ENCODE results near the gene ZCCHC8. TPM values are rescaled to one million over a fixed set of nuclear protein-coding genes. Genes with fewer than 3 reads are reported as not detected.
"Not testable (repeated sequence)": the region's sequence is repeated elsewhere in the genome, so short reads cannot be mapped to it uniquely, and the experiment has no call there.

The ZCCHC8 gene
- polyA plus RNA-seq, 5 donors: 41.5 to 60.1 (median 47.3) TPM

DNA sequence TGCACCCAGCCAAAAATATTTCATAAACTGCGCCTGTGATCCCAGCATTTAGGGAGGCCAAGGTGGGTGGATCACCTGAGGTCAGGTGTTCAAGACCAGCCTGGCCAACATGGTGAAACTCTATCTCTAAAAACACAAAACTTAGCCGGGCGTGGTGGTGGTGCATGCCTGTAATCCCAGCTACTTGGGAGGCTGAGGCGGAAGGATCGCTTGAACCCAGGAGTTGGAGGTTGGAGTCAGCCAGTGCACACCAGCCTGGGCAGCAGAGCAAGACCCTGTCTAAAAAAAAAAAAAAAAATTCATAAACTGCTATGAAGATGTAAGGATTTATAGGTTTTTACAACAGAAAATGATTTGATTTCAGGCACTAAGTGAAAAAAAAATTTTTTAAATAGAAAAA, 71.7 kb downstream of the ZCCHC8 start:
- not testable (repeated sequence) for DNase-seq

GRCh38 chr12:122427403-122427802, 73.3 kb downstream of the ZCCHC8 start:
- no peak for DNase-seq

GRCh38 chr12:122423258-122424165, 77.2 kb downstream of the ZCCHC8 start:
- peak; percentile 17 to 35 for DNase-seq

DNA sequence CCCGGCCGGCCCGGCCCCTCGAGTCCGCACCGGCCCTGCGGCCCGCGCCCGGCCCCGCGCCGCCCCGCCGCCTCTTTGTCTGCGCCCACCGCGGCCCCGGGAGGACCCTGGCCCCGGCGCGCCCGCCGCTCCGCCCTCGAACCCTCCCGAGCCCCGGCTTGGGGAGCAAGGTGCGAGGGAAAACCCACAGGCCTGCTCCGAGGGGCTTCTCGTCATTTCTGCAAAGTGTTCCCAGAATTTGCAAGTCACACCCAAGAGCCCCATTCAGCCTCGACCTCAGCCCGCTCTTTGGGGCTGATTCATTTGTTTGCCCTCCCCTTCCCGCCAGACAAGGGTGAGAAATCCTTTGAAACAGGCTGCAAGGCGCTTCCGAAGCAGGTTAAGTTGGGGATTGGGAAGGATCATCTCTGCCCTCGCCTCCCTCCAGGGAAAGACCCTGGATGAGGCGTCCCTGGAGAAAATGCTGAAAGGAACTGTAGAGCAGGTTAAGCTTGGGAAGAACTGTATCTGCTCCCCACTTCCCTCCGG, 77.9 kb downstream of the ZCCHC8 start:
- DNase-seq: peak; percentile 23 to 31

DNA sequence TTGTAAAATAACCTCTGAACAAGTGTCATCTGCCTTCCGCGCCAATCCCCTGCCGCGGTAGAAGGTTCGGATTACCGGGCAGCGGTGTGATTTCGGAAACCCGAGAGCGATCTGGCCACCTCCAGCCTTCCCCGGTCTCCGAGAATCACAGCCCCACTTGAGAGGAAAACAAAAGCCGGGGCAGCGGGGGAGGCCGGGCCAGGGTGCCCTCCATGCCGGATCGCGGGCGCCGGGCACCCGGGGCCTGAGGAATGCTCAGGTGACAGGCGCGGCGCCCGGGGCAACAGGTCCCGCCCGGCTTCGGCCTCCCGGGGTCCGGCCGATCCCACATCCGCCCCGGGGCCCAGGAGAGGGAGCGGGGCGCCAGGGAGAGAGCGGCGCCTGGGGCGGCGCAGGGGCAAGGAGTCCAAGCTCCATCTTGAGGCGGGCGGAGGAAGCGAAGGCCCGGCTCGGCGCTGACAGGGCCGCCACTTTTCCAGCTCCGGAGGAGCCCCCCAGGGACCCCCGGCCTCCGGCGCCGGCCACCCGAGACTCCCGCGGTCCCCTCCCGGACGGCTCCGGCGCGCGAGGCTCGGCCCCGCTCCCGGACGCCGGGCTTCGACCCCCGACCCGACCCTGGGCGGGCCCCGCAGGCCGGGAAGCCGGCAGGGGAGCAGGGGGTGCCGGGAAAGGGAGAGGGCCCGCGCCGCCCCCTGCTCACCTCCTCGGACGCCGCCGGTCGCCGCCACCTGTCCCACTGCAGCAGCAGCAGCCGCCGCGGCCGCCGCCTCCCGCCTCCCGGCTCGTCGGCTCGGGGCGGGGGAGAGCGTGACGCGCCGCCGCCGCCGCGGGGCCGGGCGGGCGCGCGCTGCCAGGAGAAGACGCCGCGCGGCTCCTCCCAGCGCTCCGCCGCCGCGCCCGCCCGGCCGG, 78.7 kb downstream of the ZCCHC8 start, which contains the start of gene CLIP1:
Gene CLIP1 (minus strand): TSS at position 849 of the 909 bp plus-strand sequence. CDS start 42,217 bp downstream, outside the sequence.
- DNase-seq: peak; percentile 50 to 67

Other genes with a start within 250 kb of the ZCCHC8 start
- 10 to 100 TPM in 4 of 5 donors, 1 to 10 TPM in 1; 9.9 to 17.8 (median 15.3) TPM for gene VPS33A, start 234.4 kb downstream of the ZCCHC8 start, polyA plus RNA-seq (ENCODE audit: insufficient read depth in 1 of 5, insufficient read length in 5 of 5, low replicate concordance in 1 of 5)
- gene CLIP1, start 78.3 kb downstream of the ZCCHC8 start, polyA plus RNA-seq (ENCODE audit: insufficient read depth in 1 of 5, insufficient read length in 5 of 5, low replicate concordance in 1 of 5): 10 to 100 TPM; 24.4 to 33.6 (median 31.2) TPM
- 100 to 1,000 TPM; 163 to 242 (median 223) TPM for gene RSRC2, start 26.0 kb upstream of the ZCCHC8 start, polyA plus RNA-seq (ENCODE audit: insufficient read depth in 1 of 5, insufficient read length in 5 of 5, low replicate concordance in 1 of 5)
- gene KNTC1, start 26.3 kb upstream of the ZCCHC8 start, polyA plus RNA-seq (ENCODE audit: insufficient read depth in 1 of 5, insufficient read length in 5 of 5, low replicate concordance in 1 of 5): 10 to 100 TPM; 33.8 to 71.3 (median 55.2) TPM
- under 1 TPM in 4 of 5 donors, not detected in 1; 0.09 to 0.30 (median 0.21) TPM for gene HCAR2, start 202.4 kb upstream of the ZCCHC8 start, polyA plus RNA-seq (ENCODE audit: insufficient read depth in 1 of 5, insufficient read length in 5 of 5, low replicate concordance in 1 of 5)
- under 1 TPM; 0.09 to 0.10 (median 0.09) TPM for gene HCAR3, start 215.9 kb upstream of the ZCCHC8 start, polyA plus RNA-seq (ENCODE audit: insufficient read depth in 1 of 5, insufficient read length in 5 of 5, low replicate concordance in 1 of 5)
- gene HCAR1, start 229.9 kb upstream of the ZCCHC8 start, polyA plus RNA-seq (ENCODE audit: insufficient read depth in 1 of 5, insufficient read length in 5 of 5, low replicate concordance in 1 of 5): under 1 TPM; 0.23 to 0.49 (median 0.38) TPM

Data from right lung (tissue), 5 donors.